Natural killer cell treated with Interleukin-12 subunit alpha and Interleukin-12 subunit beta and Interleukin-15 and Interleukin-18, amount 100 ng/mL, for 72 hours (primary cell): Measurements from ENCODE around the gene SLC25A25. TPM values are rescaled to one million over a fixed set of nuclear protein-coding genes. Genes with fewer than 3 reads are reported as not detected.

Experiments
- ATAC-seq, 2 donors: fragments of 150-1000 bp; cut with Tn5 transposase in 1 of 2; sonication (Bioruptor Pico), chemical (Tn5 transposase) in 1 of 2; 2 replicates each; pipeline ENCODE4 v1.10.0; 2021
- DNase-seq: peaks from one replicate; pipeline ENCODE4 v3.0.0; 2022; ENCODE audit warnings: low spot score
- H3K27ac Mint-ChIP-seq, 2 donors: 1 replicate in 1 of 2; 2 replicates in 1 of 2; pipeline ENCODE4 v1.8.0; 2022; ENCODE audit warnings: mixed read lengths in 2 of 2, mild to moderate bottlenecking in 1 of 2, moderate library complexity in 1 of 2
- H3K27me3 Mint-ChIP-seq, 2 donors: 1 replicate in 1 of 2; 2 replicates in 1 of 2; pipeline ENCODE4 v1.8.0; 2022; ENCODE audit warnings: mixed read lengths in 2 of 2
- H3K36me3 Mint-ChIP-seq: one replicate; pipeline ENCODE4 v1.8.0; 2022; ENCODE audit warnings: mixed read lengths
- H3K4me1 Mint-ChIP-seq, 2 donors: 1 replicate in 1 of 2; 2 replicates in 1 of 2; pipeline ENCODE4 v1.8.0; 2022; ENCODE audit warnings: low read depth in 2 of 2, mixed read lengths in 2 of 2, mild to moderate bottlenecking in 1 of 2
- H3K4me3 Mint-ChIP-seq: one replicate; pipeline ENCODE4 v1.8.0; 2022; ENCODE audit warnings: mixed read lengths
- H3K9me3 Mint-ChIP-seq: 2 replicates; pipeline ENCODE4 v1.8.0; 2022; ENCODE audit warnings: mixed read lengths
- total RNA-seq, 2 donors: library from RNA; stranded (reverse); gene quantifications; one replicate each; pipeline ENCODE4 v1.2.3, GENCODE V29; 2022

Gene SLC25A25
- total RNA-seq, 2 donors from 2014 or later: 15.0 to 23.2 TPM

DNA sequence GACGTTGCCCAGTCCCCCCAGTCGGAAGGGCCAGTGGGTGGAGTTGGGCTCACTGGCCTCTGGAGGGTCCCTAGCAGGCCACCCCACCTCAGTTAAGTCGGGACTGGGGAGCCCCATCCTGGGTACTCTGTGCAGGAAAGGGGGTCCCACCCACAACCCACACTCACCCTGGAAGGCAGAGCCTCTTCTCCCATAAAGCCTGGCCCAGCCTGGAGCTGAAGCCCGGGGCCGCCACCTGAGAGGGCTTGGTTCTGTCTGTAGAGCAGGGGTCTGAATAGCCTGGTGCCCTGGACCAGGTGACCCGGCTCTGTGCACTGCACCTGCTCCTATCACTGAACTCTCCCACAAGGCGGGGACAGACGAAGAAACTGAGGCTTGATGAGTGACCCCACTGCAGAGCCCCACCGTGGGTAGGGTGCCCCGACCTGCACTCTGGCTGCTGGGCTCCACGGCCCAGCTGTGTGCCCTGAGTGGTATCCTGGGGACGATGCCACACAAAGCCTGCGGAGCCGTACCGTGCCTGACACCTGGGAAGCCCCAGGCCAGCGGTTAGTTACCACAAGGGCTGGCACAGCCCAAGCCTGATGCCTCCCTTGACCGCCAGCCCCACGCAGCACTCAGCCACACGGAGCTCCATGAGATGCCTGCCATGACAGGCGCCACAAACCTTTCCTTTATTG lies 52.2 kb downstream of the SLC25A25 start:
- H3K36me3 Mint-ChIP-seq: no peaks in the 10 kb centered on the region
- DNase-seq (peak; percentile 56), ATAC-seq (no peak)
- no peak overlapping the region for H3K27ac Mint-ChIP-seq
- no peaks in the 10 kb centered on the region for H3K9me3 Mint-ChIP-seq
- no peaks in the 10 kb centered on the region for H3K27me3 Mint-ChIP-seq
- H3K4me1 Mint-ChIP-seq: peaks cover 10 to 12% of the 10 kb centered on the region in 2 donors
- no peak overlapping the region for H3K4me3 Mint-ChIP-seq

DNA sequence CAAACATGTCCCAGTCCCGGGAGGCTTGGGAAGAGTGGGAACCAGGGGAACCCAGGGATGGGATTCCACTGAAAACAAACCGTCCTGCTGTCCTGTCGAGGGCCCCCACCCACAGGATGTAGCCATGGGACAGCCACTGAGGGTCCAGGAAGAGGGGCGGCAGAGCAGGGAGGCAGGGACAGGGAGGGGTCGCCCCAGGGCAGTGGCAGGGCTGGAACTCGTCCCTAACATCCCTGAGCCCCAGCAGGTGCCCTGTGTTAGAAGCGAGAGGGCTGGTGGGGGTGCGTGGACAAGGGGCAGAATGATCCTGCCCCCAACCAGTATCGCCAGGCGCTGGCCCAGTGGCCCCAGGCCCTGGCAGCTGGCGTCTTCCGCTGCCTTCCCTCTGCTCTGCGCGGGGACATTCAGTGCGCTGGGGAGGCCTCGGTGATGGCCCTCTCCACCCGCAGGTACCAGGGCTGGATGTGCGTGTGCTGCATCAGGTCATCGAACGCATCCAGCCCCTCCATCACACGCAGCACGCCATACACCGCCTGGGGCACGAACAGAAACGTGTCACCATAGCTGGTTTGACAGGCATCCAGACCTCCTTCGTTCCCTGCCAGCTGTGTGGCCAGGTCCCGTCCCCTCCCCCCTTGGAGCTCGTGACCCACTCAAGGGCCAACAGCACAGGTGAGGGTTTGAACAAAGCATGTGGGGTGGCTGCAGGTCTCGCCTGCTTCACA lies 52.9 kb downstream of the SLC25A25 start:
- Mint-ChIP-seq H3K27ac (no peak overlapping the region), H3K36me3 (no peaks in the 10 kb centered on the region), H3K4me1 (peaks cover 16 to 17% of the 10 kb centered on the region in 2 donors), H3K4me3 (no peak overlapping the region), H3K27me3 (no peaks in the 10 kb centered on the region), H3K9me3 (no peaks in the 10 kb centered on the region)
- peak; percentile 31 for DNase-seq
- ATAC-seq: no peak

DNA sequence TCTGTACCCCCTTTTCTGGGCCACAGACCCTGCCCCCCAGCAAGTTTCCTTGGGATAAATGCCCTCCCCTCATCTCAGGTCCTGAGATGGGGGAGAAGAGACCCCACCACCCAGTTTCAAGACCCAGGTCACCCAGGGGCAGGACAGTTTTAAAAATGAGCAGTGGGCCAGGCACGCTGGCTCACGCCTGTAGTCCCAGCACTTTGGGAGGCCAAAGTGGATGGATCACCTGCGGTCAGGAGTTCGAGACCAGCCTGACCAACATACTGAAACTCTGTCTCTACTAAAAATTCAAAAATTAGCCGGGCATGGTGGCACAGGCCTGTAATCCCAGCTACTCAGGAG lies 53.4 kb downstream of the SLC25A25 start:
- ATAC-seq: no peak
- DNase-seq: peak; percentile 37
- no peak overlapping the region for H3K4me3 Mint-ChIP-seq
- no peaks in the 10 kb centered on the region for H3K9me3 Mint-ChIP-seq
- H3K36me3 Mint-ChIP-seq: no peaks in the 10 kb centered on the region
- no peaks in the 10 kb centered on the region for H3K27me3 Mint-ChIP-seq
- peaks cover 19 to 21% of the 10 kb centered on the region in 2 donors for H3K4me1 Mint-ChIP-seq
- H3K27ac Mint-ChIP-seq: no peak overlapping the region

DNA sequence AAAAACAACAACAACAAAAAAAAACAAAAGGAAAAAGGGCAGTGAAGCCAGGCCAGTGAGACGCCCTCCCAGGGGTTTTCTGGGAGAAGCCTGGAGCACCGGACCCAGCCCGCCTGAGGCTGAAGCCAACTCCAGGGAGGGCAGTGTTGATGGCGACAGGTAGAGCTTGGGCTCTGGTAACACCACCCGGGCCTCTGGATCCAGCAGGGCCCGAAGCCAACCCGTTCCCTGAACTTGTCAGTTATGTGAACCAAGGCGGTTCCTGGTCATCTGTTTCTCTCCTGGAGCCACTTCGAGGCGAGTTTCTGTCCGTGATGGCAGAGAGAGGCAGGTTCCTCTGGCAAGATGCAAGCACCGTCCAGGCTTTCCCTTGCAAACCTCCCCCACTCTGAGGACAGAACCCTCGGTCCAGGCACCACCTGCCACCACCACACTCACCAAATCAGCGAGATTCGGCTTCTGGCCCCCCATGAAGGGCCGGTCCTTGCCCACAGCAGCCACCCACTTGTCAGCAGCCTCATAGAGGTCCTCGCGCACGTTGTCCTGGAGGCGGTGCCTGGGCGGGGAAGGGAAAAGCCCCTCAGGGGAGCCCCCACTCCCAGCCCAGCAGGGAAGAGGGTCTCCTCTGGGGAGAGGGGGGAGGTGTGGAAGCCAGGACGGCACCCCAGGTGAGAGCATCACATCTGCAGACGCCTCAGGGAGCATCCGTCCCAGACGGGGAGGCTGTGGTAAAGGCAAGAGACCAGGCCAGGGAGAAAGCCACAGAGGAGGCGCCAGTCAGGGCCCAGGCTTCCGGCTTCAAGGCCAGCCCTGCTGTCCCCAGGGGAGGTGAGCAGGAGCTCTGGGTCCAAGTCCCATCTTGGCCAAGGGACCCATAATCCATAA lies 54.1 kb downstream of the SLC25A25 start:
- no peaks in the 10 kb centered on the region for H3K27me3 Mint-ChIP-seq
- peaks cover 19 to 21% of the 10 kb centered on the region in 2 donors for H3K4me1 Mint-ChIP-seq
- ATAC-seq (no peak), DNase-seq (peak; percentile 57)
- no peaks in the 10 kb centered on the region for H3K9me3 Mint-ChIP-seq
- H3K36me3 Mint-ChIP-seq: no peaks in the 10 kb centered on the region
- no peak overlapping the region for H3K4me3 Mint-ChIP-seq
- H3K27ac Mint-ChIP-seq: no peak overlapping the region

DNA sequence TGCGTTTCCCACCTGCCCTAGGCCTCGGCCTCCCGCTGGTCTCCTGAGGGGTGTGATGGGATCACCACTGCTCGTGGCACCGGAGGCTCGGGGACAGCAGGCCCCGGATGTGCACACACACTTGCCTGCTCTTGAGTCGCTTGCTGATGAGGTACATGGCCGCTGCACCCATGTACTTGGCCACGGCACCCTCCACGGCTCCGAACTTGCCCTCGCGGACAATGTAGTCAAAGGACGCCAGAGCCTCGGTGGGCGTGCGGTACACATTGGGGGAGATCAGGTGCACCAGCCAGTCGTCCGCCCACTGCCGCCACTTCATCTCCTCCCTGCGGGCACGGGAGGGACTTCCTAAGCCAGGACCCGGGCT lies 54.8 kb downstream of the SLC25A25 start:
- DNase-seq (peak; percentile 53), ATAC-seq (no peak)
- H3K4me1 Mint-ChIP-seq: peaks cover 14 to 18% of the 10 kb centered on the region in 2 donors
- H3K36me3 Mint-ChIP-seq: no peaks in the 10 kb centered on the region
- no peaks in the 10 kb centered on the region for H3K9me3 Mint-ChIP-seq
- no peak overlapping the region for H3K4me3 Mint-ChIP-seq
- no peaks in the 10 kb centered on the region for H3K27me3 Mint-ChIP-seq
- H3K27ac Mint-ChIP-seq: no peak overlapping the region

DNA sequence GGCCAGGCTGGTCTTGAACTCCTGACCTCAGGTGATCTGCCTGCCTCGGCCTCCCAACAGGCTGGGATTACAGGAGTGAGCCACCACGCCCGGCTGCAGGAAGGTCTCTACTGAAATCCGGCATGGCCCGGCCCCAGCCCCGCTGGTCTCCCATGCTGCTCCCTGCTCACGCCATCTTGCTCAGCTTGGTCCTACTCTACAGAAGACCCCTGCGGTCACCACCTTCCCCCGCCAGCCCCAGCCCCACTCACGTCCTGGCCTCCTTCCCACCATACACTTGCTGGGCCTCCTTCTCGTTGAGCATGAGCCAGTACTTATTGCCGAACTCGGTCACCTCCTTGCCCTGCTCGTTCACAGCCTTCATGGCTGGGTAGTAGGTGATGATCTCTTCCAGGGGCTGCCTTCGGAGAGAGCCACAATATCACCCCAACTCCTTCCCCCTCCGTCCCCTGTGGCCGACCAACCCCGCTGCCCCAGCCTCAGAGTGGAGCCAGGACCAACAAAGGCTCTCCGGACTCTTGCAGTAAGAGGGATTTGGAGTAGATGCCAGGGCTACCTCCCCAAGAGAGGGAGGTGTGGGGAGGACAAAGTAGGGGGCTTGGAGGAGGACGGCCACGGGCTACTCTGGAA lies 55.5 kb downstream of the SLC25A25 start:
- no peaks in the 10 kb centered on the region for H3K9me3 Mint-ChIP-seq
- no peaks in the 10 kb centered on the region for H3K36me3 Mint-ChIP-seq
- no peaks in the 10 kb centered on the region for H3K27me3 Mint-ChIP-seq
- H3K4me1 Mint-ChIP-seq: peaks cover 15 to 17% of the 10 kb centered on the region in 2 donors
- no peak overlapping the region for H3K27ac Mint-ChIP-seq
- DNase-seq (peak; percentile 22), ATAC-seq (no peak)
- H3K4me3 Mint-ChIP-seq: no peak overlapping the region

DNA sequence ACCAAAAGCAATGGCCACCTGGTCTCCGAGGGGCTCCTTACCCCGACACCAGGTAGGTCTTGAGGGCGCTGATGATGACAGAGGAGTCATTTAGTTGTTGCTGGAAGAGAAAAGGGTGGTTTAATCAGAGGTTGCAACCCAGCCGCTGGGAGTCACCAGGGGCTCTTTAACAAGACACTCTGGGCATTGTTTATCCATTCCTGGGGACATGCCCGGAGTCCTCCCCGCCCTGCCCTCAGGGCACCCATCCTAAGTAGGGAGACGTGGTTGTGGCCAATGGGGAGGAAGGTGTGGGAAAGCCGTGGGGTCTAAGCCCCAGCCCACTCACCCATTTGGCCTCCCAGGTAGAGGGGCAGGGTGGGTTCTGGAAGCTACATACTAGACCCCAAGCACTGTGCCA lies 56.4 kb downstream of the SLC25A25 start:
- Mint-ChIP-seq H3K4me1 (peaks cover 23 to 24% of the 10 kb centered on the region in 2 donors), H3K4me3 (no peak overlapping the region), H3K36me3 (no peaks in the 10 kb centered on the region), H3K27ac (no peak overlapping the region), H3K9me3 (no peaks in the 10 kb centered on the region), H3K27me3 (no peaks in the 10 kb centered on the region)
- ATAC-seq: no peak
- peak; percentile 23 for DNase-seq

DNA sequence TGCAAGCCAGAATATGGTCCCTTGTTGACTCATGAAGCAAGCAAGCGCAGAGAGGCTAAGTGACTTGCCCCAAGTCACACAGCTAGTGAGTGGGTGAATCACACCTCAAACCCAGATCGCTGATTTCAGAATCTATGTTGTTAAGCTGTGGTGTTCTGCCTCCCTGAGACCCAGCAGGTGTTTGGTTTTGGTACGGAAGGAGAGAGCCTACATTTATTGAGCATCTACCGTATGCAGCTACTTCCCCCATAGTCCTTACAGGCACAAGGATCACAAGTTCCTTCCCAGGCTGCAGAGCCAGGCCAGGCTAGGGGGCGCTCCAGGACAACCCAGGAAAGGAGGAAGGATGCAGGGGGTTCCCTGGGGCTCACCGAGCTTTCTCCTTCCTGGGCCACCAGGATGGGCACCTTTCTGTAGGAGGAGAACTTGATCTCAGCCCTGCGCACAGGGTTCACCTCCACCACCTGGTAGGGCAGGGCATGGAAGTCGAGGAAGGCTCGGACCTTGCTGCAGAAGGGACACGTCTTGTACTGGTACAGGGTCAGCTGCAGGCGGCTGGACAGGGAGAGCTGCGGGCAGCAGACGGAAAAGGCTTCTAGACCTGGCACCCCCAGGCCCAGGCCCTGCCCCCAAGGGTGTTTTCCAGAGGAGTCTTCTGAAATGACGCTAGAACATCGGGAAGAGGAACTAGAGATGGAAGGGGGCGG lies 57.0 kb downstream of the SLC25A25 start:
- no peak for ATAC-seq
- Mint-ChIP-seq H3K4me1 (peaks cover 25 to 26% of the 10 kb centered on the region in 2 donors), H3K36me3 (no peaks in the 10 kb centered on the region), H3K4me3 (peak overlapping the region; percentile 35), H3K27me3 (no peaks in the 10 kb centered on the region), H3K9me3 (no peaks in the 10 kb centered on the region), H3K27ac (peak overlapping the region in 1 of 2 donors; percentile 62)
- DNase-seq: no peak

DNA sequence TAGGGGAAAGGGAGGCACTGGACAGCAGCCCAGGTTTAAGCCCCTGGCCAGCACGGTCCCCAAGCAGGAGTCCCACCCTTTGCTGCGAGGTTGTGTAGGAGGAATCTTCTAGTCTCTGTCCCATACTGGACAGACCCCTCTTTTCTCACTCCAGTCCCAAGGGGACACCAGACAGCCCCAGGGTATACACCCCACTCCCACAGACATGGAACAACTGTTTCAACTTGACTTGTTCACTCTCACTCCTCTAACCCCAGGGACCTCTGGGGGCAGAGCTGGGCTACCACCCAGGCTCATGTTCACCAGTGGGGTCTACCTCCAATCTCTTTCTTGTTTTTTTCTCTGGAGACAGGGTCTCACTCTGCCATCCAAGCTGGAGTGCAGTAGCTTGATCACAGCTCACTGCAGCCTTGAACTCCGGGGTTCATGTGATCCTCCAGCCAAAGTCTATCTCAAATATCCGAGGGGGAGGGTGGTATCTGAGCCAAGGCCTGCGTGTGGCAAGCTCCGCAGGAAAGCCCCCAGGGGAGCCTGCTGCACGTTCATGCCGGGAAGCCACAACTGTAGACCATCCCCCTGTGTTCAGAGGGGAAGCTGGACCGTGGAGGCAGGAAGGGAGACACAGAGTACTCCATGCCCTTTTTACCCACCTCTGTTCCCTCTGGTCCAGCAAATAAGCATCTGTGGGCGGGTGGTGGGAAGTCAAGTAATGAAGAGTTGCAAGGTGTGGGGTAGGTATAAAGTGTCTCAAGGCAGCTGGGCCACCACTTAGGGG lies 57.7 kb downstream of the SLC25A25 start:
- Mint-ChIP-seq H3K9me3 (no peaks in the 10 kb centered on the region), H3K4me1 (peaks cover 25 to 26% of the 10 kb centered on the region in 2 donors)
- no peak for DNase-seq

DNA sequence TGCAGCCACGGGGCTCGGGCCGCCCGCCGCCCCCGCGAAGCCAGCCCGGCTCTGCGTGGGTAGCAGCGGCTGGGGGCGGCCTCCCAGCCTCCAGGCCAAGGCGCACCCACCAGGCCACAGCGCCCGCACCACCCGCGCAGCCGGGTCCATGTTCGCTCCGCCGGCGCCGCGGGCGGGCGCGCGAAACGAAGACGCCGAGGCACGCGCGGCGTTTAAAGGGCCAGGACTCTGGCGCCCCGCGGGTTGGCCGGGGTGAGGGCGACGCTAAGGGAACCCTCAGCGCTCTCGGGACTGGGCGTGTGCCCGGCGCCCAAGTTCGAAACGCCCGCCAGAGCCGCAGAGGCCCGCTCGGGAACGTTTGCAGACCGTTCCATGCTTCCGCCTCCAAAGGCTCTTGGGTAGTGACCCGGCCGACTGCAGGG lies 59.5 kb downstream of the SLC25A25 start, which contains the start of gene PTGES2:
TSS of gene PTGES2 (minus strand) at position 162 of the 422 bp plus-strand sequence. CDS start at position 150, 12 bp downstream.
- Mint-ChIP-seq H3K27me3 (peaks cover 0 to 1% of the 10 kb centered on the region in 2 donors), H3K4me3 (peak within 1 kb of the TSS; percentile 88), H3K36me3 (no peaks in the 10 kb centered on the region), H3K27ac (peak within 1 kb of the TSS; percentile 92 to 99), H3K4me1 (peaks cover 25 to 26% of the 10 kb centered on the region in 2 donors), H3K9me3 (no peaks in the 10 kb centered on the region)
- ATAC-seq (peak; percentile 81 to 83), DNase-seq (peak; percentile 89)

More for the DNA sequence above, 57.7 kb downstream of the SLC25A25 start:
- ATAC-seq: no peak
- Mint-ChIP-seq H3K27me3 (no peaks in the 10 kb centered on the region), H3K4me3 (peak overlapping the region; percentile 77), H3K36me3 (no peaks in the 10 kb centered on the region), H3K27ac (peak overlapping the region; percentile 28 to 65)

DNA sequence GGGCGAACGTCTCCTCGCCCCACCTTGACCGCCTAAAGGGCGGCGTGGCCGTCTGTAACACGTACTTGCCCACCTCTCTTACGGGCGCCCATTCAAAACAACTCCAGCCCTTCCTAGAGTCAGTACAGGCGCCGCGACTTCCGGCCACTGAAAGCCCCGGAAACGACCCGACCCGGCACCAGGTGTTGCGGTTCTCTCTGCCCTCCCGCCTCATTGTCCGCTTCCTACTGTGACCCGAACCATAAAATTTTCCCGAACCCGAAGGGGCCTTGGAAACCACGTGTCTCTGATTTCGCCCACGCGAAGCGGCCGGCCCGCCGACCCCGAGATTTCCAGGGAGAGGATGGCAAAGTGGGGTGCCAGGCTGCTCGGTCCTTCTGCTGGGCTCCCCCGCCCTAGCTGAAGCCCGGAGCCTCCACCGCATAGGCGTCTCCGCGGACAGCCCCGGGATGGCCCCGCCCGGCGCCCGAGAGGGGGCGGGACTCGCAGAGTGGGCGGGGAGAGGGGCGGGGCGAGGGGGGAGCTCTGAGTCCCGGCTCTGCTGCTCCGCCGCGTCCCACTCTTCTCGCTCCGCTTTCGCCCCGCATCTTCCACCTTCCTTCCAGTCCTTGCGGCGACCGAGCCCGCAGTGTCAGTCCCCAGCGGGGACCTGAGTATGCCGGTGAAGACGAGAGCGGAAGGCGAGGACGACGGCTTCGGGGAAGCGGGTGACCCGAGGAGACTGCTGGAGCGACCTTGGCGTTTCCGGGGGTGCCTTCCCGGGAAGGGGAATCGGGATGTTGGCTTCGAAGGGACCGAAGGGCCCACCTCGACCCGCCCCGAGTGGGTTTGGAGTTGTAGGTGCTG lies 60.2 kb downstream of the SLC25A25 start:
- Mint-ChIP-seq H3K27ac (peak overlapping the region; percentile 92 to 99), H3K36me3 (no peaks in the 10 kb centered on the region)

More for the DNA sequence above, 60.2 kb downstream of the SLC25A25 start:
- DNase-seq (peak; percentile 88), ATAC-seq (peak; percentile 90 to 91)
- Mint-ChIP-seq H3K9me3 (no peaks in the 10 kb centered on the region), H3K27me3 (peaks cover 6 to 8% of the 10 kb centered on the region in 2 donors), H3K4me3 (peak overlapping the region; percentile 88), H3K4me1 (peaks cover 25 to 26% of the 10 kb centered on the region in 2 donors)
